WERI-Rb-1 (cell line): ENCODE data around the gene CEP57.

Experiments used
- DNase-seq: peaks from one replicate; pipeline ENCODE4 v3.0.0-alpha.2; 2020
- H3K27ac ChIP-seq: fragments of 250-450 bp; sonication (Bioruptor Pico); 2 replicates; pipeline ENCODE4 v1.5.1; 2020; ENCODE audit warnings: mild to moderate bottlenecking, moderate library complexity
- H3K27me3 ChIP-seq: fragments of 250-450 bp; sonication (Bioruptor Pico); 2 replicates; pipeline ENCODE4 v1.5.1; 2021; ENCODE audit warnings: mild to moderate bottlenecking, low read depth, moderate library complexity; ENCODE audit not compliant: insufficient read depth, severe bottlenecking
- H3K36me3 ChIP-seq: fragments of 250-450 bp; sonication (Bioruptor Pico); 2 replicates; pipeline ENCODE4 v1.5.1; 2020; ENCODE audit warnings: mild to moderate bottlenecking, moderate library complexity
- H3K4me3 ChIP-seq: 2 replicates; pipeline ENCODE4 v1.5.1; 2011; ENCODE audit warnings: low read depth, mild to moderate bottlenecking, control low read depth, low read length
- H3K9me3 ChIP-seq: fragments of 250-450 bp; sonication (Bioruptor Pico); 2 replicates; pipeline ENCODE4 v1.5.1; 2021; ENCODE audit warnings: mild to moderate bottlenecking, moderate library complexity; ENCODE audit not compliant: severe bottlenecking
- CTCF ChIP-seq: IDR thresholded peaks from 2 replicates; pipeline ENCODE4 v1.5.1; 2011; ENCODE audit warnings: low read depth, mild to moderate bottlenecking, control low read depth, inconsistent platforms, low read length

The CEP57 gene

GRCh38 chr11:95816037-95816436, 25.7 kb downstream of the CEP57 start:
- H3K27me3 ChIP-seq, result no peaks in the 10 kb centered on the region
- H3K9me3 ChIP-seq, result no peaks in the 10 kb centered on the region
- peaks cover 32% of the 10 kb centered on the region for H3K36me3 ChIP-seq
- H3K27ac ChIP-seq, result no peak overlapping the region
- H3K4me3 ChIP-seq, result no peak overlapping the region
- no peak for TF ChIP-seq CTCF
- no peak for DNase-seq

GRCh38 chr11:95821640-95822039, 31.3 kb downstream of the CEP57 start:
- Histone ChIP-seq H3K27me3 (no peaks in the 10 kb centered on the region), H3K27ac (no peak overlapping the region), H3K9me3 (no peaks in the 10 kb centered on the region), H3K4me3 (no peak overlapping the region), H3K36me3 (peaks cover 40% of the 10 kb centered on the region)
- DNase-seq, result no peak
- no peak for TF ChIP-seq CTCF

- Histone ChIP-seq H3K9me3 (no peaks in the 10 kb centered on the region), H3K27ac (no peak overlapping the region), H3K4me3 (no peak overlapping the region), H3K27me3 (no peaks in the 10 kb centered on the region), H3K36me3 (peaks cover 50% of the 10 kb centered on the region)
- TF ChIP-seq CTCF, result no peak
- DNase-seq, result no peak
These were observed 37.4 kb downstream of the CEP57 start for GRCh38 chr11:95827696-95828095.

- no peak for DNase-seq
- Histone ChIP-seq H3K27ac (no peak overlapping the region), H3K27me3 (no peaks in the 10 kb centered on the region), H3K9me3 (no peaks in the 10 kb centered on the region), H3K36me3 (peaks cover 63% of the 10 kb centered on the region), H3K4me3 (no peak overlapping the region)
- TF ChIP-seq CTCF, result no peak
These were observed 39.4 kb downstream of the CEP57 start for GRCh38 chr11:95829580-95830259.

- Histone ChIP-seq H3K4me3 (no peak overlapping the region), H3K27ac (no peak overlapping the region), H3K36me3 (peaks cover 75% of the 10 kb centered on the region), H3K9me3 (no peaks in the 10 kb centered on the region), H3K27me3 (no peaks in the 10 kb centered on the region)
- TF ChIP-seq CTCF, result no peak
- DNase-seq, result no peak
These were observed 41.0 kb downstream of the CEP57 start for GRCh38 chr11:95831198-95831883.

- no peak for TF ChIP-seq CTCF
- H3K27me3 ChIP-seq, result no peaks in the 10 kb centered on the region
- H3K4me3 ChIP-seq, result no peak overlapping the region
- H3K9me3 ChIP-seq, result no peaks in the 10 kb centered on the region
- no peak for DNase-seq
- peaks cover 81% of the 10 kb centered on the region for H3K36me3 ChIP-seq
- no peak overlapping the region for H3K27ac ChIP-seq
These were observed 42.5 kb downstream of the CEP57 start for GRCh38 chr11:95832763-95833162.
